GM18517 (cell line): ENCODE data around the gene MYG1.

Experiments
- ATAC-seq: cut with Tn5 transposase; IDR thresholded peaks from one replicate; pipeline ENCODE4 v1.9.1; 2021; ENCODE audit warnings: mild to moderate bottlenecking, moderate library complexity; ENCODE audit not compliant: unreplicated experiment

The MYG1 gene, protein sequence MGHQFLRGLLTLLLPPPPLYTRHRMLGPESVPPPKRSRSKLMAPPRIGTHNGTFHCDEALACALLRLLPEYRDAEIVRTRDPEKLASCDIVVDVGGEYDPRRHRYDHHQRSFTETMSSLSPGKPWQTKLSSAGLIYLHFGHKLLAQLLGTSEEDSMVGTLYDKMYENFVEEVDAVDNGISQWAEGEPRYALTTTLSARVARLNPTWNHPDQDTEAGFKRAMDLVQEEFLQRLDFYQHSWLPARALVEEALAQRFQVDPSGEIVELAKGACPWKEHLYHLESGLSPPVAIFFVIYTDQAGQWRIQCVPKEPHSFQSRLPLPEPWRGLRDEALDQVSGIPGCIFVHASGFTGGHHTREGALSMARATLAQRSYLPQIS

DNA sequence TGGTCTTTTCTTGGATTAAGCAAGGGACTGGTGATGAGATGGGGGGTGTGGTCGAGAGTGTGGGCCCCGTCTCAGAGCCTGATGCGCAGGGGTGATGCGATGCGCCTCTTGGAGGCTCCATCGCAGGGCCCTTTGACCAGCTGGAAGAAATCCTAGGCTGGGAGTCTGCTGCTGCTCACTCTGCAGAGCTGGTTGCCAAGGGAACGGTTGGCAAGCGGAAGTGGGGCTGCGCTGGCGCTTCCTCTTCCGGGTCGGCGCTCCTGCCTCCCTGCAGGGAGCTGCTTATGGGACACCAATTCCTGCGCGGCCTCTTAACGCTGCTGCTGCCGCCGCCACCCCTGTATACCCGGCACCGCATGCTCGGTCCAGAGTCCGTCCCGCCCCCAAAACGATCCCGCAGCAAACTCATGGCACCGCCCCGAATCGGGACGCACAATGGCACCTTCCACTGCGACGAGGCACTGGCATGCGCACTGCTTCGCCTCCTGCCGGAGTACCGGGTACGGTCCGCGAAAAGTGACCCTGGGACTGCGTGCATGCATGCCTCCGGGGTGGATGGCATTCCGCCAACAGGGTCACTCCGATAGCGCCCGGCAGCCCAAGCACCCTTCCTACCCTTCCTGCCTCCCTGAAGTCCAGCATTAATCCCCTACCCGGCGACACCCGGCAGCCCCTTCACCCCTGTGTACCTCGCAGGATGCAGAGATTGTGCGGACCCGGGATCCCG is at the start of gene MYG1:
MYG1 (plus strand) TSS at position 242 of the 727 bp plus-strand sequence; CDS start at position 285, 43 bp downstream.
- peak; percentile 64 for ATAC-seq

DNA sequence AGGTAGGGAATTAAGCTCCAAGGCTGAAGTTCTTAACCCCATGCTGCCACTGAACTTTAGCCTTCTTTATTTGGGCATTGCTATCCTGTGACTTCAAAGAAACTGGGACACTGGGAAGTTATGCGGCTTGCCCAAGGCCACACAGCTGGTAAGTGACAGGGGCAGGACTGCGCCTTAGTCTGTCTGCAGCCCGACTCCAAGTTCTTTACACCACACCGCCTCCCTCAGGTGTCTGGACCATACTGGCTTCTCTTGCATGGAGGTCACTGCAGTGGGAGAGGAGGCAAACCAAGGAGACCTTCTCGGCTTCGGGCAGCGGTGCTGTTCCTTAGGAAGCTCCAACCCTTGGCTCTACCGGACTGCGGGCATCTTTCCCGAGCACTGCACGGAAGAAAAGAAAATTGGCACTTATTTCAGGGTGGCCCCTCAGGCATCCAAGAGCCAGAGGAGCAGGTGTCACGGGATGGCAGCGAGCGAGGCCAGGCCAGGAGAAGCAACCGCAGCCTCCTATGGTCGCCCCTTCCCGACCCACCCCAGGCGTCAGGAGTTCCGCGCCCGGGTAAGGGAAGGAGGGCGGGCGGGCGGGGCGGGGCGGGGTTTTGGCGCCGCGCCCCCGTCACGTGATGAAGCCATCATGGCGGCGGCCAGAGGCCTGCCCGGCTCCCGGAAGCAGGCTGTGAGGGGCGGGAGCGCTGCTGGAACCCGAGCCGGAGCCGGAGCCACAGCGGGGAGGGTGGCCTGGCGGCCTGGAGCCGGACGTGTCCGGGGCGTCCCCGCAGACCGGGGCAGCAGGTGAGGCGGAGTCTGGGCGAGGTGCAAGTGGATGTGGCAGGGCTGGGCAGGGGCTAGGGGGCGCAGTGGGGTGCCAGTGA is 47.8 kb upstream of the MYG1 start:
- peak; percentile 76 for ATAC-seq

DNA sequence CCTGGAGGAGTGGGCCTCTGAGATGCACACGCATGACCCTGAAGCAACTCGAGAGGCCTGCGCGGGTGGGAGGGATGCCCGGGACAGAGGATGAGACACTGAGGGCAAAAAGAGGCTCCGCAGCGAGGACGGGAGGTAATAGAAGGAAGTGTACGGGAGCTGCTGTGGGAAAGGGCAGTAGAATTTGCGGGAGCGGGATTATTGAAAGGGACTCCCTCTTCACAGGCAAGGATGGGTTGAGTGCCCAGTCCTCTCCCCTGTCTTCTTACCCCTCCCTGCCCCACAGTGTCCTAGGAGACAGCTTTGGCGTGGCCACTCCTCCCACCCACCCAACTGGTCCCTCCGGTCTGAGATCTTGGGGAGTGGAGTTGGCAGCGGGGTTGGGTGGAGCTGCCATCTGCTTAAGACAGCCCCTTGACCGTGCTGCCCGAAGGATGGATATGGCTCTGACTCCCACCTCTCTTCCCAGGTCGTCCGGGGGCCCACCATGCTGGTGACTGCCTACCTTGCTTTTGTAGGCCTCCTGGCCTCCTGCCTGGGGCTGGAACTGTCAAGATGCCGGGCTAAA is 47.1 kb upstream of the MYG1 start:
- ATAC-seq: no peak

DNA sequence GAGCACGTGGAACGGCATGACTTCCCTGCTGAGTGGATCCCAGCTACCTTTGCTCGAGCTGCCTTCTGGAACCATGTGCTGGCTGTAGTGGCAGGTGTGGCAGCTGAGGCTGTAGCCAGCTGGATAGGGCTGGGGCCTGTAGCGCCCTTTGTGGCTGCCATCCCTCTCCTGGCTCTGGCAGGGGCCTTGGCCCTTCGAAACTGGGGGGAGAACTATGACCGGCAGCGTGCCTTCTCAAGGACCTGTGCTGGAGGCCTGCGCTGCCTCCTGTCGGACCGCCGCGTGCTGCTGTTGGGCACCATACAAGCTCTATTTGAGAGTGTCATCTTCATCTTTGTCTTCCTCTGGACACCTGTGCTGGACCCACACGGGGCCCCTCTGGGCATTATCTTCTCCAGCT is 46.2 kb upstream of the MYG1 start:
- ATAC-seq: no peak

DNA sequence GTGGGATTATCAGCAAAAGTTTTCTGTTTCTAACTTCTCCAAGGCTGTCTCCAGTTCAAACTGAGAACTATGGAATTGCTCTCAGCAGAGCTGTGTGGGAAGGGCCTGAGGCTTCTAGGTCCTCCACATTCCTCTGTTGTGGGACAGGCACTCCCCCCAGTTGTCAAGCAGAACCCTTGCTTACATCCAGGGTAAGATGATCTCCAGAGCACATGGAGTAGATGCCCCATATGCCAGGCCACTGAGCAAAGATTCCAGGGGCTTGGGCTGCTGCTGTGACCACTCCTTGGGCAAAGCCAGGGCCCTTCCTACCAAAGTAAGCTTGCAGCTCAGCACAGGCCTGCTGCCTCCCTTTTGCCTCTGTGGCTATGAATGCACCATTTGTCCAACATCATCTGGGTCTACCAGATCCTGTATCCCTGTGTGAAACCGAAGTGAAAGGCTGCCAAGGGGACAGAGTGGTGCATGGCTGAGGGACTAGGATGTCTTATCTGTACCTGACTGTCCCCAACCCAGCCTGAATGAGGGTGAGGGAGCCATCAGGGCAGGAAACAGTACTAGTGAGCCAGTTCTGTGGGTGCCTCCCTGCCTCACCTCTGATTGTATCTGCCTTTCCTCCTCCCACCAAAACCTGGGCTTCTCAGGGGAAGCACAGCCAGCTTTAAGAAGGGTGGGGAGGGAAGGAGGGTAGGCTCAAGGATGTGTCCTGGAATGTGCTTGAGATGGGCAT is 44.5 kb upstream of the MYG1 start:
- no peak for ATAC-seq

DNA sequence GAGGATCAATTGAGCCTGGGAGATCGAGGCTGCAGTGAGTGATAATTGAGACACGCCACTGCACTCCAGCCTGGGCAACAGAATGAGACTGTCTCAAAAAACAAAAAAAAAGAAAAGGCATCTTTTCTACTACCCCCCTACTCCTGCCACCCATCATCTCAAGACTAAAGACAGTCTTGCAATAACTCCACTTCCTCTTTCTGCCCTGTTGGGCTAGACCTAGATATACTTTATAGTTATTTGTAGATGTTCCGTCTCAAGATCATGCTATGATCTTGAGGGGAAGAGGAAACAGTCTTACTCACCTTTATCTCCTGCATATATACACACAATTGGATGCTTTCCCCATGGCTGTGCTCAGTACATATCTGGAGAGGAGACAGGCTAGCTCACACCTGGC is 43.5 kb upstream of the MYG1 start:
- no peak for ATAC-seq

DNA sequence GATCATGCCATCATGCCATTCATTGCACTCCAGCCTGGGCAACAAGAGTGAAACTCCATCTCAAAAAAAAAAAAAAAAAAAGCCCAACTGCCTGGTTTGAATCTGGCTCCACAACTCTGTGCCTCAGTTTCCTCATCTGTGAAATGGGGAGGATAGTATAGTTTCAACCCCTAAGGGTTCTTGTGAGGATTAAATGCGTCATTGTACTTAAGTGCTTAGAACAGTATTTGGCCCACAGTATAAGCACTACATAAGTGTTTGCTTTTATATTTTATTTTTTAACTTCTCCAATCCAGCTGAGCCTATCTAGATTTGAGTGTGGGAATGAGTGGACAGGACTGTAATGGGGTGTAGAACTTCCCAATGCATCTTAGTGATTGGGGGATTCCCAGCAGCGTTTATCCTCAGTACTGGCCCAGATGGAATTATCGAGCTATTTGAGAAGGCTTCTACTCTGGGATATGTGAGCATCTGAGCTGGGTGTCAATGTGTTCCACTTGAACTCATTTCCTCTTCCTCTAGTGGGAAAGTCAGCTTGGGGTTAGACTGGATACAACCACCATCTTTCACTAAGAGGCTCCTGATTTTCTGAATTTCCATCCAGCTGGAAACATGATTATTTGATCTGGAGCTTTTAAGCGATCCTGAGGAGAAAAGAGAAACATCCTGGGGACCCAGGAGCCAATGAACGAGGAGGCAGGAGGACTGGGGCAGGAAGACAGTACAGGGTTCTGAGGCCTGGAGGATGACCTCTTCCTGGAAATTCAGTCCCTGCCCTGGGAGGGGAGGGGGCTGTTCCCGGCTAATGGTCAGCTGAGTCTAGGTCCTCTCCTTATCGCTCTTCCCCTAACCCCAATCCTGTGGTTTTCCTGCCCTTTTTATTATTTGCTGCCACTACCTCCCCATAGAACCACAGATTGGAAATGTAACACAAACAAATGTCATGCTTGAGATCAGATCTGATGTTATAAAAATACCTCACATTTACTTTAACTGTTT is 40.7 kb upstream of the MYG1 start:
- ATAC-seq: no peak

DNA sequence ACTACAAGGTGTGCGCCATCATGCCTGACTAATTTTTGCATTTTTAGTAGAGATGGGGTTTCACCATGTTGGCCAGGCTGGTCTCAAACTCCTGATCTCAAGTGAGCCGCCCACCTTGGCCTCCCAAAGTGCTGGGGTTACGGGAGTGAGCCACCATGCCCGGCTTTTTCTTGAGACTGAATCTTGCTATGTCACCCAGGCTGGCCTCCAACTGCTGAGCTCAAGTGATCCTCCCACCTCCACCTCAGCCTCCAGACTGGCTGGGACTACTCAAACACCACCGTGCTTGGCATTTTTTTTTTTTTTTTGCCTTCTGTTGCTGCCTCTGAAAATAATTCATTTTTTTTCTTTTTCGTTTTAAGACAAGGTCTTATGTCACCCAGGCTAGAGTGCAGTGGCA is 39.6 kb upstream of the MYG1 start:
- ATAC-seq: no peak

DNA sequence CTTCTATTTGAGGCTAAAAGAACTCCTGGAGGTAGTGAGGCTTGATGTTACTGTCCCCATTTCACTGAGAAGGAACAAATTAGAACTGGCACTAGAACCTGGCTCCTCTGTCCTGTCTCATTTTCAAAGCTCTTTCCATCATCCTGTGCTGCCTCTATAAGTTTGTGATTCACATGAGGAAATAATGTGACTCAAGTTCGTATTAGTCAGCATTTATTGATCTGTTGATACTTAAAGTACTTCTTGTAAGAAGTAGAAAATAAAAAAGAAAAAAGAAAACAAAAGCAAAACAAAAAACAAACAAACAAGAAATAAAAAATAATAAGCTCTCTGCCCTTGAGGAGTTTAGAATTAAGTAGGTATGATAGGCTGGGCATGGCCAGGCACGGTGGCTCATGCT is 33.7 kb upstream of the MYG1 start:
- no peak for ATAC-seq

DNA sequence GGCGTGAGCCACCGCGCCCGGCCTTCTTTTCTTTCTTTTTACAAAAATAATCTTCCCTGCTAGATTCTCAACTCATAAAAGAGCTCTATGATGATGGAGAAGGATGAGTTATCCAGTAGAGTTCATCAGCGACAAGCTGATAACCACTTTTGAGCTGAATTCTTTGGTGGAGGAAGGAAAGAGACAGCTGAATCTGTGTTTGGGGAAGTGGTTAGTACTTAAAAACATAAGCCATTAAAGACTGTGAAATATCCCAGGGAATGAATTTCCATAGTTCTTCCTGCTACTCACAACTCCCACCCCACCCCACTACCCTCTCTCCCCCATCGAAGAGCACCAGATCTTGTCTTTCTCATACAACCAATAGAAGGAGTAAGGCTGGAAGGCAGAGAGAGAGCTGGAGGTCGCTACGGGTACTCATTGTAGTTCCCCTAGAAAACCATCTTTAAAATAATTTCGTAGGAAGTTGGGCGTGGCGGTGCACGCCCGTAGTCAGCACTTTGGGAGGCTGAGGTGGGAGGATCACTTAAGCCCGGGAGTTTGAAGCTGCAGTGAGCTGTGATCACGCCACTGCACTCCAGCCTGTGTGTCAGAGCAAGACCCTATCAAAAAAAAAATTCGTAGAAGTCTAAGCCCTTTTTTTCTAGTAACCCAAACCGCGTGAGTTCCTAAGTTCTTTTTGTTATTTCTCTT is 32.0 kb upstream of the MYG1 start:
- ATAC-seq: no peak

DNA sequence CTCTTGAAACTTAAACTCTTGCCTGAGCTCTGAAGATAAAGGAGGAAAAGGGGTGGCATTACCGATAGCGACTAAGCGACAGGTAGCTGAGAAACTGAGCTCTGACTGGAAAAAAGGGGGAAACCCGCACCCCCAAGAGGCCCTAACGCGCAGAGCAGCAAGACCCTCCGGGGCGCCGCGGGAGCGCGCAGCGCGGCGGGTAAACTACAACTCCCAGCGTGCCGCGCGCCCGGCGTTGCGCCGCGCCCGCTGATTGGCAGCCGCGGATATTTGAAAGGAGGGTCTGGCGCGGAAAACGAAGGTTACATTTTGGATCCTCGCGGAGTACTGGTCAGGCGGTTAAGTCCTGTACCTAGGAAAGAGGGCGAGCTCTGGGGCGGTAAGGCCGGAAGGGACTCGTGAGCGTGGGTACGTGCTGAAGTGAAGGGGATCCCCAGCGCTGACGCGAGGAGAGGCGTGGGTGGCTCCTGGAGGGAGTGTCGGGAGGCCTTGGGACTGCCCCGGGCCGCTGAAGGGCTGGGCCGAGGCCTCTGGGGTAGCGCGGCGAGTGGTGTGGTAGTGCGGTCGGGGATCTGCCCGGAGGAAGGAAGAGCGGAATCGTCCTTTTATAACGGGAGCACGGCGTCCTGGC is 31.4 kb upstream of the MYG1 start, which contains the start of gene ESPL1:
ESPL1 (plus strand) TSS at position 301 of the 631 bp plus-strand sequence. CDS start 468 bp downstream, outside the sequence.
- peak; percentile 86 for ATAC-seq

DNA sequence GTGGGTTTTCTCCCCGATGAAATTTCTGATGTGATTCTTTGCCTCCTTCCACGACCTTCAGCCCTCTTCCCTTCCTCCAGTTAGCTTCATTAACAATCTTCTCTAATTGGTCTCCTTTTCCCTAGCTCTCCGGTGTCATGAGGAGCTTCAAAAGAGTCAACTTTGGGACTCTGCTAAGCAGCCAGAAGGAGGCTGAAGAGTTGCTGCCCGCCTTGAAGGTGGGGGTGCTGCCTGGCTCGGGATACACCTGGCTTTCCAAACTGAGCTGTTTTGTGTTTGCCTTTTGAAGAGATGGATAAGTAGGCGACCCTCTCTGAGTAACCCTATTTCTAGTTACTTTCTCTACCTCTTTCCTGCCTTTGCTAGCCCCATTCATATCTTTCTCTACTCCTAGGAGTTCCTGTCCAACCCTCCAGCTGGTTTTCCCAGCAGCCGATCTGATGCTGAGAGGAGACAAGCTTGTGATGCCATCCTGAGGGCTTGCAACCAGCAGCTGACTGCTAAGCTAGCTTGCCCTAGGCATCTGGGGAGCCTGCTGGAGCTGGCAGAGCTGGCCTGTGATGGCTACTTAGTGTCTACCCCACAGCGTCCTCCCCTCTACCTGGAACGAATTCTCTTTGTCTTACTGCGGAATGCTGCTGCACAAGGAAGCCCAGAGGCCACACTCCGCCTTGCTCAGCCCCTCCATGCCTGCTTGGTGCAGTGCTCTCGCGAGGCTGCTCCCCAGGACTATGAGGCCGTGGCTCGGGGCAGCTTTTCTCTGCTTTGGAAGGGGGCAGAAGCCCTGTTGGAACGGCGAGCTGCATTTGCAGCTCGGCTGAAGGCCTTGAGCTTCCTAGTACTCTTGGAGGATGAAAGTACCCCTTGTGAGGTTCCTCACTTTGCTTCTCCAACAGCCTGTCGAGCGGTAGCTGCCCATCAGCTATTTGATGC is 30.6 kb upstream of the MYG1 start:
- no peak for ATAC-seq

DNA sequence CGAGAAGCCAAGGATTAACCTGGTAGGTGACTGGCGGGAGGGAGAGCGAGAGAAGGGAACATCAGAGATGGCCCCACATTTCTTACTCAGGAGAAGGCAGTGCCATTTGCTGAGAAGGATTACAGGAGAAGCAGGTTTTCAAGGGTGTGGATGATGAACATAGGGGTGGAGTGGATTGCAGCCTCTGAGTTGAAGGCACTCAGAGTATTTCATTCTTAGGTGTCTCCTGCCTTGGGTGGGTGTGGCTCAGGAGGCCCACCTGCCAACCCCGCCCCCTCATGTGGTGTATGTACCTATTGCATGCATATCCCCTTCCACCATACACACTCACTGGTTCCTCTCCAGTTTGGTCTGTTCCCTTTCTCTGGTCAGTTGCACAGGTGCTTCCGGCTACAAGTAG is 25.1 kb upstream of the MYG1 start:
- no peak for ATAC-seq

DNA sequence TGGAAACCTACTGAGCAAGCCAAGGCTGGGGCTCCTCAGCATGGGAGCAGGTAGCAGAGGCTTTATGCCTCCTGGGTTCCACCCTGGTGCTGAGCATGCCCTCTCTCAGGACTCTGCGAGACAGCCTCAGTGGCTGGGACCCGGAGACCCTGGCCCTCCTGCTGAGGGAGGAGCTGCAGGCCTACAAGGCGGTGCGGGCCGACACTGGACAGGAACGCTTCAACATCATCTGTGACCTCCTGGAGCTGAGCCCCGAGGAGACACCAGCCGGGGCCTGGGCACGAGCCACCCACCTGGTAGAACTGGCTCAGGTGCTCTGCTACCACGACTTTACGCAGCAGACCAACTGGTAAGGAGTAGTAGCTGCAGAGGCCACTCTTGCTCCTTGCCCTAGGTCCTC is 23.0 kb upstream of the MYG1 start:
- no peak for ATAC-seq

DNA sequence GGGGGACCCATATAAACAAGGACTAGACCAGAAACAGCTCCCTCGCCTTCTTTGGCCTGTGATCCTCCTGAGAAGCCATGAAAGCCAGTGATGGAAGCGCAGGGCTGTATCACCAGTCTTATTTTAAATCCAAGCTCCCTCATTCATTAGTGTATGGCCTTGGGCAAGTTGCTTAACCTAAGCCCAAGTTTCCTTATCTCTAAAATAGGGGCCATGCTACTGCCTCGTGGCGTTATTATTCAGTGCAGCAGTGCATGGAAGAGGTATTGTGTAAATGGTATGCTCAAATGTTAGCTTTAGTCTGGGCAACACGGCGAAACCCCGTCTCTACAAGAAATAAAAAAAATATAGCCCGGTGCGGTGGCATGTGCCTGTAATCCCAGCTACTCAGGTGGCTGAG is 21.5 kb upstream of the MYG1 start:
- ATAC-seq: no peak

DNA sequence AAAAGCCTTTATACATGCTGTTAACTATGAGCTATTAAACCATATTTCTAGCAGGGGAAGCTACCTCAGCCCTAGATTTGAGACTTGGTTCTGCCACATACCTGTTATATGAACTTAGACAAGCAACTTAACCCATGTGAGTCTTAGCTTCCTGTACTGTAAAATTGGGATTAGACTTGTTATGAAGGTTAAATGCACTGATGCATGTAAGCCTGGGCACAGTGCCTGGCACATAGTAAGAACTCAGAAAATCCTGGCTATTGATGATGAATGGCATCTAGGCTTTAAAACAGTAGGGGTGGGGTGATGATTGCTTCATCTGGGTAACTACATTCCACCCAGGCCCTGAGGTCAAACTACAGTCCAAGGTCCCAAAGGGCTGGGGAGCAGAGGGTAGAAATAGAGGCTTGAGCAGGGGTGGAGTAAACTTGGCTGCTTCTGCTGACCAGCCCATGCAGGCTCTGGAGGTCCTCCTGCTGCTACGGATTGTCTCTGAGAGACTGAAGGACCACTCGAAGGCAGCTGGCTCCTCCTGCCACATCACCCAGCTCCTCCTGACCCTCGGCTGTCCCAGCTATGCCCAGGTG is 20.1 kb upstream of the MYG1 start:
- ATAC-seq: no peak
